GM23248 (cell line): ENCODE data around the gene R3HCC1L. TPM values are rescaled to one million over a fixed set of nuclear protein-coding genes. Genes with fewer than 3 reads are reported as not detected.

Experiments
- DNase-seq: peaks from one replicate; pipeline ENCODE4 v3.0.0-alpha.2; 2015
- H2AFZ ChIP-seq: fragments of 200-600 bp; sonication (generic); 2 replicates; pipeline ENCODE4 v1.6.1; 2016; ENCODE audit warnings: antibody characterized with exemption
- H3F3A ChIP-seq: fragments of 200-600 bp; sonication (generic); 2 replicates; pipeline ENCODE4 v1.6.1; 2016; ENCODE audit warnings: mild to moderate bottlenecking, antibody characterized with exemption, mixed run types; ENCODE audit not compliant: insufficient read depth
- H3K27ac ChIP-seq: fragments of 200-600 bp; sonication (generic); 2 replicates; pipeline ENCODE4 v1.5.1; 2016; ENCODE audit warnings: mild to moderate bottlenecking
- H3K27me3 ChIP-seq: fragments of 200-600 bp; sonication (generic); replicated peaks from 2 replicates; pipeline ENCODE4 v1.6.1; 2016; ENCODE audit warnings: mild to moderate bottlenecking; ENCODE audit not compliant: insufficient read depth
- H3K36me3 ChIP-seq: fragments of 200-600 bp; sonication (generic); 2 replicates; pipeline ENCODE4 v1.6.1; 2016; ENCODE audit warnings: low read depth, mild to moderate bottlenecking
- H3K4me1 ChIP-seq: fragments of 200-600 bp; sonication (generic); 2 replicates; pipeline ENCODE4 v1.6.1; 2016; ENCODE audit warnings: mild to moderate bottlenecking; ENCODE audit not compliant: insufficient read depth
- H3K4me2 ChIP-seq: fragments of 200-600 bp; sonication (generic); one replicate; pipeline ENCODE4 v1.6.1; 2016; ENCODE audit warnings: mild to moderate bottlenecking; ENCODE audit not compliant: unreplicated experiment
- H3K4me3 ChIP-seq: fragments of 200-600 bp; sonication (generic); 2 replicates; pipeline ENCODE4 v1.5.1; 2016; ENCODE audit warnings: mild to moderate bottlenecking
- H3K79me2 ChIP-seq: fragments of 200-600 bp; sonication (generic); 2 replicates; pipeline ENCODE4 v1.6.1; 2016; ENCODE audit warnings: mild to moderate bottlenecking; ENCODE audit not compliant: insufficient read depth
- H3K9ac ChIP-seq: fragments of 200-600 bp; sonication (generic); 2 replicates; pipeline ENCODE4 v1.6.1; 2016; ENCODE audit warnings: mild to moderate bottlenecking
- H3K9me2 ChIP-seq: fragments of 200-600 bp; sonication (generic); 2 replicates; pipeline ENCODE4 v1.6.1; 2016; ENCODE audit warnings: mixed run types, mild to moderate bottlenecking, moderate library complexity; ENCODE audit not compliant: insufficient read depth
- H3K9me3 ChIP-seq: fragments of 200-600 bp; sonication (generic); one replicate; pipeline ENCODE4 v1.6.1; 2017; ENCODE audit warnings: low read depth
- H4K20me1 ChIP-seq: fragments of 200-600 bp; sonication (generic); 2 replicates; pipeline ENCODE4 v1.6.0; 2016; ENCODE audit not compliant: insufficient read depth
- EZH2 ChIP-seq: fragments of 200-600 bp; sonication (generic); IDR thresholded peaks from 2 replicates; pipeline ENCODE4 v1.6.1; 2018; ENCODE audit warnings: antibody characterized with exemption, mild to moderate bottlenecking; ENCODE audit not compliant: insufficient read depth, poor library complexity, severe bottlenecking
- EZH2phosphoT487 ChIP-seq: fragments of 200-600 bp; sonication (generic); IDR thresholded peaks from 2 replicates; pipeline ENCODE4 v1.6.1; 2018; ENCODE audit warnings: antibody characterized with exemption, moderate library complexity, mild to moderate bottlenecking, low read depth; ENCODE audit not compliant: insufficient read depth
- WGBS, 2 experiments: methylation state at CpG; one replicate each; pipeline ENCODE4 v1.1.6; 2015 to 2017; ENCODE audit warnings: low lambda C conversion rate in 2 of 2, low coverage in 1 of 2; ENCODE audit errors: missing lambda C conversion rate in 2 of 2; 5-methylcytosine and 5-hydroxymethylcytosine counted together
- in situ Hi-C: fragments of 300-500 bp; cut with MboI; formaldehyde crosslinking; loops from 2 replicates; pipeline ENCODE4 v1.15.0; 2020
- polyA plus RNA-seq: library from polyadenylated mRNA; unstranded; fragments of >200 nt; fragmentation: Nextera tagmentation; extraction: Ambion mirVana; gene quantifications from 2 replicates; pipeline ENCODE4 v1.2.1, GENCODE V29; 2016
- total RNA-seq: library from RNA; depleted of rRNA; stranded (reverse); fragments of >200 nt; shearing (Covaris generic); gene quantifications from 2 replicates; pipeline ENCODE4 v1.2.3, GENCODE V29; 2014

The R3HCC1L gene
- total and polyA plus RNA-seq, 2 experiments from 2014 or later: 8.2 to 10.2 TPM

DNA sequence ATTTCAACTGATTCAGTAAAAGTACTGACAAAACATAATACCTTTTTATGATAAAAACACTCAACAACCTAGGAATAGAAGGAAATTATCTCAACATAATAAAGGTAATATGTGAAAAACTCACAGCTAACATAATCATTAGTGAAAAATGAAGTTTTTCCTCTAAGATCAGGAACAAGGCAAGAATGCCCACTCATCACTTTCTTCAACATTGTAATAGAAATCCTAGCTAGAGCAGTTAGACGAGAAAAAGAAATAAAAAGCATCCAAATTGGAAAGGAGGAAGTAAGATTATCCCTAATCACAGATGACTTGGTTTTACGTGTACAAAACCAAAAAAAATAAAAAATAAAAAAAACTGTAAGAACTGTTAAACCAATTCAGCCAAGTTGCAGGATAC, 58.6 kb downstream of the R3HCC1L start:
- TF ChIP-seq EZH2 (no peak), EZH2phosphoT487 (no peak)
- Histone ChIP-seq H3K4me1 (no peaks in the 10 kb centered on the region), H3F3A (no peaks in the 10 kb centered on the region), H3K27ac (no peak overlapping the region), H3K9ac (no peak overlapping the region), H3K27me3 (no peaks in the 10 kb centered on the region), H3K4me2 (no peak overlapping the region), H3K9me2 (no peaks in the 10 kb centered on the region), H3K36me3 (peaks cover 7% of the 10 kb centered on the region; the same call in 1 of the 2 replicates), H3K79me2 (peaks cover 78% of the 10 kb centered on the region), H3K9me3 (no peaks in the 10 kb centered on the region), H4K20me1 (no peaks in the 10 kb centered on the region), H2AFZ (no peak overlapping the region), H3K4me3 (no peak overlapping the region)
- in situ Hi-C loops: no loop called here
- WGBS, 2 experiments: 94 to 98% methylated on average over 2 of the region's 2 CpGs
- no peak for DNase-seq

DNA sequence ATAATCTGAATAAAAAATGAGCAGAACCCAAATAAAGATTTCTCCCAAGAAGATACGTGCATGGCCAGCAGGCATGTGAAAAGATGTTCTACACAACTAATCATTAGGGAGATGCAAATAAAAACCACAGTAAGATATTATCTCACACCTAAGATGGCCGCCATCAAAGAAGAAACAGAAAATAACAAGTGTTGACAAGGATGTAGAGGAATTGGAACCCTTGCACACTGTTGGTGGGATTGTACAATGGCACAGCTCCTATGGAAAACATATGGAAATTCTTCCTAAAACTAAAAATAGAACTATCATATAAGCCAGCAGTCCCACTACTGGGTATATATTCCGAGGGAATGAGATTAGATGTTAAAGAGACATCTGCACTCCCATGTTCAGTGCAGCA, 60.2 kb downstream of the R3HCC1L start:
- Histone ChIP-seq H3K4me3 (no peak overlapping the region), H3K9me2 (no peaks in the 10 kb centered on the region), H3K4me1 (no peaks in the 10 kb centered on the region), H2AFZ (no peak overlapping the region), H3K79me2 (peaks cover 81% of the 10 kb centered on the region), H3K36me3 (peaks cover 7% of the 10 kb centered on the region; the same call in 1 of the 2 replicates), H3K27ac (no peak overlapping the region), H3K27me3 (no peaks in the 10 kb centered on the region), H3K4me2 (no peak overlapping the region), H3K9me3 (no peaks in the 10 kb centered on the region), H3F3A (no peaks in the 10 kb centered on the region), H4K20me1 (no peaks in the 10 kb centered on the region), H3K9ac (no peak overlapping the region)
- no peak for TF ChIP-seq EZH2
- no peak for TF ChIP-seq EZH2phosphoT487
- no peak for DNase-seq
- in situ Hi-C loops: no loop called here
- 76 to 82% methylated on average over 3 of the region's 3 CpGs for WGBS, 2 experiments

DNA sequence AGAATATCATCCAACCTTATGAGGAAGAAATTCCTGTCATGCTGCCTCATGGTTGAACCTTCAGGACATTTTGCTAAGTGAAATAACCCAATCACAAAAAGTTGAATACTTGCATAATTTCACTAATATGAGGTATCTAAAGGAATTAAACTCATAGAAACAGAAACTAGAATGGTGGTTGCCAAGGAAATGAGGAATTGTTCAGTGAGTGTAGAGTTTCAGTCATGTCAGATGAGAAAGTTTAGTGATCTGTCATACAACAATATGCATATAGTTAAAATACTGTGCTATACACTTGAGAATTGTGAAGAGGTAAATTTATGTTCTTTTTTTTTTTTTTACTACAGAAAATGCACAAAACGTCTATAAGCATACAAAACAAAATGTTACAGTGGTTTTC, 60.7 kb downstream of the R3HCC1L start:
- no peak overlapping the region for H2AFZ ChIP-seq
- H3K9me2 ChIP-seq: no peaks in the 10 kb centered on the region
- H3K36me3 ChIP-seq: peaks cover 7% of the 10 kb centered on the region; the same call in 1 of the 2 replicates
- no peaks in the 10 kb centered on the region for H3K4me1 ChIP-seq
- H3K4me2 ChIP-seq: no peak overlapping the region
- no peak overlapping the region for H3K27ac ChIP-seq
- no peak overlapping the region for H3K9ac ChIP-seq
- no peaks in the 10 kb centered on the region for H3K27me3 ChIP-seq
- no peaks in the 10 kb centered on the region for H3F3A ChIP-seq
- H3K9me3 ChIP-seq: no peaks in the 10 kb centered on the region
- 86 to 94% methylated on average over 1 of the region's 1 CpG for WGBS, 2 experiments
- TF ChIP-seq EZH2phosphoT487 (no peak), EZH2 (no peak)
- peaks cover 85% of the 10 kb centered on the region for H3K79me2 ChIP-seq
- in situ Hi-C loops: no loop called here
- no peak overlapping the region for H3K4me3 ChIP-seq
- DNase-seq: no peak
- no peaks in the 10 kb centered on the region for H4K20me1 ChIP-seq

DNA sequence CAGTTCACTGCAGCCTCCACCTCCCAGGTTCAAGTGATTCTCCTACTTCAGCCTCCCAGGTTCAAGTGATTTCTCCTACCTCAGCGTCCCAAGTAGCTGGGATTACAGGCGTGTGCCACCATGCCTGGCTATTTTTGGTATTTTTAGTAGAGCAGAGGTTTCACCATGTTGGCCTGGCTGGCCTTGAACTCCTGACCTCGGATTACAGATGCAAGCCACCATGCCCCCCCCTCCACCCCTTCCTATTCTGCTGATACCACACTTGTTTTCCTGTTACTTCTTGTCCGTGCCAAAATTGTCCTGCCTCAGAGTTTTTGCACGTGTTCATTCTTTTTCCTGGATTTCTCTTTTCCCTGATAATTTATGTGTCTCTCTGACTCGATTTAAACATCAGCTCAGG, 62.5 kb downstream of the R3HCC1L start:
- Histone ChIP-seq H3K4me2 (no peak overlapping the region), H3K27me3 (no peaks in the 10 kb centered on the region), H3K4me3 (no peak overlapping the region), H3K36me3 (peaks cover 7% of the 10 kb centered on the region; the same call in 1 of the 2 replicates), H3K9me3 (no peaks in the 10 kb centered on the region), H3K4me1 (no peaks in the 10 kb centered on the region), H2AFZ (no peak overlapping the region), H3K9ac (no peak overlapping the region), H3F3A (no peaks in the 10 kb centered on the region), H3K27ac (no peak overlapping the region), H3K9me2 (no peaks in the 10 kb centered on the region), H3K79me2 (peaks cover 88% of the 10 kb centered on the region), H4K20me1 (no peaks in the 10 kb centered on the region)
- no peak for DNase-seq
- in situ Hi-C loops: no loop called here
- no peak for TF ChIP-seq EZH2
- no peak for TF ChIP-seq EZH2phosphoT487
- WGBS, 2 experiments: 94 to 96% methylated on average over 6 of the region's 6 CpGs

DNA sequence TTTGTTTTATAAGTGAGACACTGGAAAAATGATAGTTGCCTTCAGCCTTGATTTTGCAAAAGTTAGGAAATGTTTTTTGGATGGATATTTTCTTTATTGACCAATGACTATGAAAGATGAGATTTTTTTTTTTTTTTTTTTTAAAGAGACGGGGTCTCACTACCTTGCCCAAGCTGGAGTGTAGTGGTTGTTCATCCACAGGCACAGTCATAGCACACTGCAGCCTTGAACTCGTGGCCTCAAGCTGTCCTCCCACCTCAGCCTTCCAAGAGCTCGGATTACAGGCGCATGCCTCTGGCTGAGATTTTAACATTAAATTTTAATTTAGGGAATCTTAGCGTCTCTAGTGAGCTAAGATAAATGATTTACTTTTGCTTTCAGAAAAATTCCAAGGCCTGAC, 67.3 kb downstream of the R3HCC1L start:
- Histone ChIP-seq H3K36me3 (no peaks in the 10 kb centered on the region), H3K4me2 (no peak overlapping the region), H3K4me1 (no peaks in the 10 kb centered on the region), H3K9ac (no peak overlapping the region), H3K27me3 (no peaks in the 10 kb centered on the region), H3K4me3 (no peak overlapping the region), H3F3A (no peaks in the 10 kb centered on the region), H4K20me1 (no peaks in the 10 kb centered on the region), H3K9me2 (no peaks in the 10 kb centered on the region), H3K27ac (no peak overlapping the region), H3K79me2 (peaks cover 83% of the 10 kb centered on the region), H3K9me3 (no peaks in the 10 kb centered on the region), H2AFZ (no peak overlapping the region)
- in situ Hi-C loops: no loop called here
- DNase-seq: no peak
- TF ChIP-seq EZH2phosphoT487: no peak
- TF ChIP-seq EZH2: no peak
- 95 to 97% methylated on average over 5 of the region's 5 CpGs for WGBS, 2 experiments
